GM21619 (cell line): Measurements from ENCODE around the gene ADGRV1.

Experiments used
- ATAC-seq: cut with Tn5 transposase; IDR thresholded peaks from one replicate; pipeline ENCODE4 v1.9.1; 2021; ENCODE audit not compliant: unreplicated experiment

Gene ADGRV1

DNA sequence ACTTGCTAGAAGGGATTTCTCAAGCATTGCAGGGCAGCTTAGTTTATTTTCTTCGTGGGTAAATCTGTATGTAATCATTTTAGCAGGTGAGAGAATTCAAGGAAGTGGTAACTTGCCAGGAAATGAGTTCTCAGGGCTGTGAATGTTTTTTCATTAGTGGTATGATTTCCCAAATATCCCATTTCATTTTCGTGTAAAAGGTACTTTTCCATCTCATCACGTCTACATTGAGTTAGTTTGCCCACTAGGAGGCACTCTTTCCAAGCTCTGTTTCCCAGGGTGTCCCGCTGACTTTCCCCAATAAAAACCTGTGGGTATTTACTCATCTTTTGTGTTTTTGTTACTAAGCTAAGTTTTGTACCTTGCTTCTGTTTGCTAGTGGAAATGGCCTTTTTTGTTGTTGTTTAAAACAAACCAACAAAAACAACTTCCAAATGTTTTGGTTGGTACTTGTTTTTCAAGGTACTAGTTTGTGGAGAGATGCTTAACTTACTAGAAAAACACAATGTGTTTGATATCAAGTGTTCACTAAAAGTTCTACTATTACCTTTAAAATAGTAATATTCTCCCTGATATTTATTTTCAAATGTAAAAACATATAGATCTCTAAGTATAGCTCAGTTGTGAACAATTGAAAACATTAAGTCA lies 373.6 kb downstream of the ADGRV1 start:
- peak; percentile 58 for ATAC-seq

DNA sequence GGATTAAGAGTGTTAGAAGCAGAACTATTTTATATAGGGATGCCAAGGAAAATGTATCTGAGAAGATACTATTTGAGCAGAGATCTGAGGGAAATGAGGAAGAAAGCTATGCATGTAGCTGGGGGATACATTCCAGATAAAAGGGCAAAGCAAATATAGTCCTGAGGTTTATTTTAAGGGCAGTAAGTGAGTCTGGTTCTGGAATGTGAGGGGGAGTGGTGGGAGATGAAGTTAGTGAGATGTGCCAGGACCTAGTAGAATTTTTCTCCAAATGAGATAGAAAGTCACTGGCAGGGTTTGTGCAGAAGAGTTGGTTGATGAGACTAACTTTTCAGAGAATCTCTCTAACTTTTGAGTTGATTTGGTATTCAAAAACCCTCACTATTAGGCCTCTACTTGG lies 374.7 kb downstream of the ADGRV1 start:
- no peak for ATAC-seq

GRCh38 chr5:90934091-90934719 lies 375.6 kb downstream of the ADGRV1 start:
- no peak for ATAC-seq

DNA sequence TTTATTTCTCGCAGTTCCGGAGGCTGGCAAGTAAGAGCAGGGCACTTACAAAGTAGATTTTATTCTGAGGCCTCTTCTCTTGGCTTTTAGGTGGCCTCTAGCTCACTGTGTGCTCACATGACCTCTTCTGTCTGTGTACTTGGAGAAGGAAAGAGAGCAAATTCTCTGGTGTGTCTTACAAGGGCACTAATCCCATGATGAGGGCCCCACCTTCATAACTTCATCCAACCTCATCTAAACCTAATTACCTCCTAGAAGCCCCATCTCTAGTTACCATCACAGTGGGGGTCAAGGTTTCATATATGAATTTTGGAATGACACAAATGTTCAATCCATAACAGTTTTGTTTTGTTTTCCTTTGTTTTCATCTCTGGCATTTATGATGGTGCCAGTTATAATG lies 376.1 kb downstream of the ADGRV1 start:
- ATAC-seq = no peak

DNA sequence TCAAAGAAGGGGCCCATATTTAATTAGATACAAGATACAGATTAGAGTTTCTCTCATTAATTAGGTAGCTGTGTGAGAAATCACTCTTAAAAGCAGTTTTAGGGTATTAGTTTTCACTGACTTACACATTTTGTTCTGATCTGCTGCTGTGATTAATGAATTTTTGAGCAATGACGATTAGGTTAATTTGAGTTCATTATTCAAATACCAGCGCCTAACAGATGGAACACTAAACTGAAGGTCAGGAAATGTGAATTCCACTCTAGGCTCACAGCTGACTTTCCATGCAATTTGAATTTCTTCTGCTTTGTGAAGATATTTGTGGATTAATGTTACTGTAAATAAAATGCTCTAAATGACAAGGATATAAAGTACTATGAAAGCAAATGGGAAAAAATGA lies 380.6 kb downstream of the ADGRV1 start:
- no peak for ATAC-seq

- peak; percentile 99 for ATAC-seq
These were observed 381.8 kb downstream of the ADGRV1 start for GRCh38 chr5:90940227-90940995.

- no peak for ATAC-seq
These were observed 382.6 kb downstream of the ADGRV1 start for GRCh38 chr5:90941002-90941720.

- no peak for ATAC-seq
These were observed 385.5 kb downstream of the ADGRV1 start for GRCh38 chr5:90944116-90944515.

DNA sequence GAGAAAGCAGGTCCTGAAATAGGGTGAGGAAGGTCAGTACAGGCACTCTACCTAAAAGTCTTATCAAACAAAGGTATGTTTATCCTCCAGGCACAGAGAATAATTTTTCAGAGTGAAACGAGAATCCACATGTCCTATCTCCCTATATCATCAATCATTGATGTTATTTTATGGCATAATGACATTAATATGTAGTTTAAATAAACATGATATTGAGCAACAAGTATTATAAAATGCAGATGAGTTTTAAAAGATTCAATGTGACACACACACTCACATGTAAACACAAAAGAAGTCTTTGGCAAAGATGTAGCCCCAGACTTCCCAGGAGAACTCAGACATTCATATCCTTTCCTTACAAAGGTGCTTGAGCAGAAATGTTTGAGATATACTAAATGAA lies 389.1 kb downstream of the ADGRV1 start:
- no peak for ATAC-seq

GRCh38 chr5:90948969-90949368 lies 390.4 kb downstream of the ADGRV1 start:
- no peak for ATAC-seq

- ATAC-seq = peak; percentile 86
These were observed 391.1 kb downstream of the ADGRV1 start for GRCh38 chr5:90949469-90950358.

DNA sequence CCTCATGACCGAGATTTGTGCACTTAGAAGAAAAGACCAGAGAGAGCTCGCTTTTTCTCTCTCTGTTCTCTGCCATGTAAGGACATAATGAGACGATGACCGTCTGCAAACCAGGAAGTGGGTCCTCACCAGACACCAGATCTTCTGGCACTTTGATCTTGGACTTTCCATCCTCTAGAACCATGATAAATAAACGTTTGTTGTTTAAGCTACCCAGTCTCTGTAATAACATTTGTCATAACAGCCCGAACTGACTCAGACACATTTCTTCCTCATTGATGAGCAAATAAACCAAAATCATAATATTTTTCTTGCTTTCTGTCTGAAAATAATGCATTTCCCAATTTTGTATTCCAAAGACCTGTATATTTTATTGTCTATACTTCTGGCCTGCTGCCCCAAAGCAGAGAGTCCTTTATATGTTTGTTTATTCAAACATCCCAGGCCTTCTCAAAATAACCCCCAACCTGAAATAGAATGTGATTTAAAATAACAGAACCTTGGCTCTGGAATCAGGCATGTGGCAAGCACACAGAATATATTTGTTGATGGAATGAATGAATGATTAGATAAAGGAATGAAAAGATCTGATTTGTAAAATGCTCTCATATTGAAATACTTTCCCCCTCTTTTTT lies 396.5 kb downstream of the ADGRV1 start:
- ATAC-seq = no peak

DNA sequence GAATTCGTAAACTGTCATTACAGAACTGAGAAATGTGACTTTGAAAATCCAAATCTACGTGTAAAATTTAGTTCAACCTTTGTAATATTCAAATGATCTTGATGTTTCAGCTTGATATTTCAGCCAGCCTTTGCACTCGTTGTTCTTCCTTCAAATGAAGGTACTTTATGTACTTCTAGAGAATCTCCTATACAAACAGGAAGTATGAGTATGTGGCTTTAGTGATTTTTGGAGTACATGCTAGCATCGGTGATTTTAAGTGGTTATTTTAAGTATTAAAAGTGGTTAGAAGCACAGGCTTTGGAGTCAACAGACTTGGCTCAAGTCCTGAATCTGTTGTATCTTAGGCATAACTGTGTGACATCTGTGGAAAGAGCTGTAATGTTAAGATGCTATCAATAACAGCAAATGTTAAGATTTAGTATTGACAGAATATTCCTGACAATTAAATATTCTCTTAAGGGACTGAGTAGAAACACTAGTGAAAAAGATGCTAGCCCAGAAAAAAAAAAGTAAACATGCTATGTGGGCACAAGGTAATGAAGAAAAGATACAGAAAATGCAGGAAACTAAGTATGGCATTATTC lies 398.0 kb downstream of the ADGRV1 start:
- ATAC-seq = no peak

DNA sequence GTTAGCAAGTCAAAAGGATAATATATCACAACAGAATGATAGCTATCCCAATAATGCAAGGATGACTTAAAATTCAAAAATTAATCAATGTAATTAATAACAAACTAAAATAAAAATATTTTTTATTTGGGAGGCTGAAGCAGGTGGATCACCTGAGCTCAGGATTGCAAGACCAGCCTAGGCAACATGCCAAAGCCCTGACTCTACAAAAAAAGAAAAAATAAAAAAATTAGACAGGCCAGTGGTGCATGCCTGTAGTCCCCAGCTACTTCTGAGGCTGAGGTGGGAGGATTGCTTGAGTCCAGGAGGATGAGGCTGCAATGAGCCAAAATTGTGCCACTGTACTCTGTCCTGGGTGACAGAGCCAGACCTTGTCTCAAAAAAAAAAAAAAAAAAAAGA lies 399.3 kb downstream of the ADGRV1 start:
- no peak for ATAC-seq

- no peak for ATAC-seq
These were observed 400.7 kb downstream of the ADGRV1 start for GRCh38 chr5:90959262-90959661.

DNA sequence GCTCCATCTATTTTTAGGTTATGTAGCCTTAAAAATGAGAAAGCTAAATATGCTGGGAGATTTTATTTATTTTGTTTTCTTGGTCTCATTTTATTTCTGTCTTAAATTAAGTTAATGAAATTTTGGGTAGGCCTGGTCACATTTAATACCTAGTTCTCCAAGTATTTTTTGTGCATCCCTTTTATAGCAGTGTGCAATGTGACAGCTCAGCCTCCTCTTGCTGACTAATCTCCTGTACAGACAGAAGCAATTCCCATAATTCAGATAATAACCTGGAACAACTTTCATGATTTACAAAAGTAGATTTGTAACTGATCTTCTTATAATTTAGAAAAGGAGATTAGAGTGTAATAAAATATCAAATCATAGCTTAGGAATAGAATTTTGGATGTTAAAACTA lies 403.9 kb downstream of the ADGRV1 start:
- no peak for ATAC-seq

GRCh38 chr5:90965110-90965685 lies 406.6 kb downstream of the ADGRV1 start:
- ATAC-seq = no peak

- ATAC-seq = no peak
These were observed 408.8 kb downstream of the ADGRV1 start for GRCh38 chr5:90967443-90967842.

GRCh38 chr5:90967851-90968250 lies 409.3 kb downstream of the ADGRV1 start:
- ATAC-seq = no peak
